RCC 7860 (cell line): ENCODE measurements around the gene PROC.

ENCODE experiments used
- DNase-seq: peaks from one replicate; pipeline ENCODE4 v3.0.0-alpha.2; 2015; ENCODE audit warnings: low spot score
- FAIRE-seq: peaks from 2 replicates; lab custom pipeline; 2012; peaks lifted over from hg19 to GRCh38; lab: Jason Lieb, UNC

PROC gene

DNA sequence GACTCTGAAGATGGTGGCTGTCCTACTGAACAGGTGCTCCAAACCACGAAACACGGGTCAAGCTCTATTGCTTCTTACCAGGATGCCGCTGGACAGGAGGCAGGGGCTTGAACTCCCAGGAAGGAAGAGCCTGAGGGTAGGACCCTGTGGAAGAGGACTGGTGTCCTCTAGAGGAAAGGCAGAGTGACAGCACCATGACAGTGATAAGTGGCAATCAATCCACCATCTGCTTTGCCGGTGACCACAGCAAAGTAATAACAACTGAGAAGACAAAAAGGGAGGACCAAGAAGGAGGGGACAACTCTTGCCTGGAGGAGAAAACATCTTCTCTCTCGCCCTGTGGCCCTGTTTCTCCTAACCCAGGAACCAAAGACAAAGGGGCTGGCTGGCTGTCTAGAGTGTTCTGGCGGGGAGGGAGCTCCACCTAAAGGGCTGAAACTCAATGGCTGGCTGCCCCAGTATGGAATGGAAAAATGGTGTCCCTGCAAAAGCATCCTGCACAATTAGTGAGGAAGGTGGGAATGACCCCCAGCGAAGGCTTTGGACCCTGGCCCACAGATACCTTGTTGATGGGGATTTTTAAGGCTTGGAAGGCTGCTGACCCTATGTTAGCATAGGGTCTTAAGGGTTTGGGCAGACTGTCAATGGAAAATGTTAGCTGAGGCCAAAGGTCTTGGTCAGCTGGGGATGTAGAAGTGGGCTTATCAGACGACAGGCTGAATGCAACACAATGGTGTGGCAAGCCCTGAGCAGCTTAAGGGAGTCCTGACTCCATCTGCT lies 35.4 kb downstream of the PROC start:
- DNase-seq (no peak), FAIRE-seq (no peak)

DNA sequence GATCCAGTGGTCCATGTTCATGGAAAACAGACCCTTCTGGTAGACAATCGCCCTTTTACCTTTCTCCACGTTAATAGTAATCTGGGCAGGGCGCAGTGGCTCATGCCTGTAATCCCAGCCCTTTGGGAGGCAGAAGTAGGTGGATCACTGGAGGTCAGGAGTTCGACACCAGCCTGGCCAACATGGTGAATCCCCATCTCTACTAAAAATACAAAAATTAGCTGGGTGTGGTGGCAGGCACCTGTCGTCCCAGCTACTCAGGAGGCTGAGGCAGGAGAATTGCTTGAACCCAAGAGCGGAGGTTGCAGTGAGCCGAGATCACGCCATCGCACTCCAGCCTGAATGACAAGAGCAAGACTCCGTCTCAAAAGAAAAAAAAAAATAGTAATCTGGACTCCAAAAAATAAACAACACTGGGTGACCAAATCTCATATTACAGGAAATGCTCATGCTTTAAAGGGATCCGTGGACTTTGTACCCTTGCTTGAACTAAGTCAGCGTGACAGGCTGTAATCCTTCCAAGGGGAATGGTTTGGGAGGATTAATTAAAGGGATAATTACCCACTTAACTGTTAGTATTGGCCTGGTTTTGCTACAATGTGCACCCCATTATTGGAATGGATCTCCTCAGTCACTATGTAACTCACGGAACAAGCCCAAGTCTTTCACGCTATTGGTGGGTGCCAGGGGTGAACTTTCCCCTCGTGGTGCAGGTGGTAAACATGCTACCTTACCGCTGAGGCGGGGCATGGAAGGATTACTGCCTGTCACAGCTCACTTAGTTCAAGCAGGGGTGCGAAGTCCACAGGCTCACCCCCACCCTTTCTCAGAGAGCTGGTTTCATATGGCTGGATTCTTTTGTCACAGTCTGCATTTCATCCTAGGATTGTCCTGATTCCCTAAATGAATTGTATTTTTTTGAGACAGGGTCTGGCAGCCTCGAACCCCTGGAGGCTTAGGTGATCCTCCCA lies 36.7 kb downstream of the PROC start:
- DNase-seq (no peak), FAIRE-seq (no peak)

DNA sequence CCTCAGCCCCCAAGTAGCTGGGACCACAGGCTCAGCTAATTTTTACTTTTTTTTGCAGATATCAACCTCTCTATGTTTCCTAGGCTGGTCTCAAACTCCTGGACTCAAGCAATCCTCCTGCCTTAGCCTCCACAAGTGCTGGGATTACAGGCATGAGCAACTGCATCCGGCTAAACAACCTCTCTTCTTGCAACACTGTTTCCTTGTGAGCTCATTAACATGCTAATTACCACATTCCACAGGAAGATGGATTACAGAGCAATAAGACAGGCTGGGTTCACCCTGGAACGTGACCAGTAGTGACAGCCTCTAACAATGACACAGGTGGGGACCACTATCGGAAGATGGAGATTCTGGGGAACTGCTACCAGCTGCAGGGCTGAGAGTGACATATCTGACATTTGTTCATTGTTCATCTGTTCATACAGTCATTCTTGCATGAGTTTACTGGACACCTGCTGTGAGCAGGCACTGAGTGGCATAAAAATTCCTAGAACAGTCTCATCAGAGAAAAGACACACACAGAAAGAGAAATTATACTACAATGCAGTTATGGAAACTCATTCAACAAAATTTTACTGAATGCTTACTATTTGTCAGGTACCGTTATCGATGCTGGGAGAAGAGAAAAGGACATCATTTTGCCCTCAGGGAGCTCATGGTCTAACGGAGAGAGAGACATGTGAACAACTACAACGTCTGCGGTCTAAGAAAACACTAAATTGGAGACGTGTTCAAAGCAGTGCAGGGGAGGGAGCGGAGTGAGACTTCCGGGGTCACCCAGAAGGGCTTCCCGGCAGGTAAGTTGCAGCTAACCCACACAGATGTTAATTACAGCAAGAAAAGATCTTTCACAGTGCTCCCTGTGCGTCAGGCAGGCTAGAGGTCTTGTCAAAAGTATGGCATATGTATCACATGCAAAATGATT lies 37.6 kb downstream of the PROC start:
- no peak for FAIRE-seq
- no peak for DNase-seq

- FAIRE-seq: no peak
- no peak for DNase-seq
Observed at GRCh38 chr2:127456960-127457359, 38.7 kb downstream of the PROC start.

GRCh38 chr2:127462461-127462860 lies 44.2 kb downstream of the PROC start:
- DNase-seq: no peak

GRCh38 chr2:127463155-127463991 lies 45.1 kb downstream of the PROC start:
- DNase-seq (no peak), FAIRE-seq (no peak)

More at GRCh38 chr2:127462461-127462860, 44.2 kb downstream of the PROC start:
- no peak for FAIRE-seq

DNA sequence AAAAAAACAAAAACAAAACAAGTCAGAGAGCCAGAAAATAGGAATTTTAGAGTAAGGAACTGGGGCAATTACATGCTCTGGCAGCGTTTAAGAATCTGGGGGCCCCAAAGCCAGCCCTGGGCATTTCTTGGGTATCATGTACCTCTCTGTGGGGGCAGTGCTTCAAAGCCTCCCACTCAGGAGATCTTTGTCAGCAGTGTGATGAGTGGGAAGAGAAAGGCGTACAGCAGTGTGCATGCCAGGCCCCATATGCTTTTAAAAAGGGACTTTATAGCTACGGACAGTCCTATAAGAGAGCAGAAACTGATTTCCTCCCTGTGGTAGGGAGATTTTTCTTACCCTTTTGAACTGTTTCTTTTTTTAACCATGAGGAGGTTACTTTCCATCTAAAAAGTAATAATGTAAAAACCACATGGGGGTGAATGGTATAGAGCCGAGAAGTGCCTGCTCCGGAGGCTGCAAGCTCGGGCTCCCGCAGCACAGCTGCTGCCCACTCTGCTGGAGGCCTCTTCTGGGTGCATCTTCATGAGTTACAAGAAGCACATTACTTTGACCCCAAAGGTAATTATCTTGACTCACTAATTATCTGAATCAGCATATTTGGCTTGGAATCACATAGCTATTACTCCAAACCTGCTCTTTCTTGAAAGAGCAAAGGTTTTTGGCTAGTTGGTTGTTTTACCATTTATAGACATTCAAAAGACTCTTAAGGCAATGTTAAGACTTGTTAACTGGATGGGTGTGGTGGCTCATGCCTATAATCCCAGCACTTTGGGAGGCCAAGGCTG lies 46.4 kb downstream of the PROC start:
- DNase-seq: no peak
- no peak for FAIRE-seq

- no peak for FAIRE-seq
- no peak for DNase-seq
Observed at GRCh38 chr2:127465258-127465657, 47.0 kb downstream of the PROC start.

GRCh38 chr2:127469051-127469450 lies 50.8 kb downstream of the PROC start:
- DNase-seq (no peak), FAIRE-seq (no peak)

GRCh38 chr2:127469974-127470373 lies 51.7 kb downstream of the PROC start:
- FAIRE-seq (no peak), DNase-seq (no peak)

DNA sequence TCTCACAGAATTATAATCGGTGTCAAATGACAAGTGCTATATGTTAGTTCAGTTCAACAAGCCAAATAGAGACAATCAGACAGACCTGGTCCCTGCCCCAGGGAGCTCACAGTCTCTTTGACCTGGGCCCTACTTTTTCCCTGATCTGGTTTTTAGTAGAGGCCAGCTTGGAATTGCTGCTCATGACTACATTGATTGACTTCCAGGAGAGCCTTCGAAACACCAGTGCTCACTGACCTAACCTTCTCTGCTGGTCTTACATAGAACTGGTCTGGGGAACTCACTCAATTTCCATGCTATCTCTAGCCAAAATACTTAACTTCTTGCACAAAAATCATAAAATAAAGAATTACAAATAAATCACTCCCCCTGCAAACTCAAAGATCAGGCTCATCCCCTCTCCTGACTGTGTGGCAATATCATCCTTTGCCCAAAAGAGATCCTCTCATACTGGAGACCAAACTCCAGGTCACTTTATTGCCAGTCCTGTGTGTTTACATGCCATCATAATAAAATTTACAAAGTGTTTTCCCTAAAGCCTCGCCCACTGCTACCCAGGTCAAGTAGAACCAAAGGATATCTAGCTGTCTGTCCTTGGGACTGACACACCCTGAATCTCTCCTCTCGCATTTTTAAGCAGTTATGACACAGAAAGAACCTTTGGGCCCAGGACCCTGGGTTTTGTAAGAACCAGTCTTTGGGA lies 53.2 kb downstream of the PROC start:
- DNase-seq: no peak

GRCh38 chr2:127472268-127472667 lies 54.0 kb downstream of the PROC start:
- DNase-seq (no peak), FAIRE-seq (no peak)

More for the DNA sequence above, 53.2 kb downstream of the PROC start:
- FAIRE-seq: no peak

DNA sequence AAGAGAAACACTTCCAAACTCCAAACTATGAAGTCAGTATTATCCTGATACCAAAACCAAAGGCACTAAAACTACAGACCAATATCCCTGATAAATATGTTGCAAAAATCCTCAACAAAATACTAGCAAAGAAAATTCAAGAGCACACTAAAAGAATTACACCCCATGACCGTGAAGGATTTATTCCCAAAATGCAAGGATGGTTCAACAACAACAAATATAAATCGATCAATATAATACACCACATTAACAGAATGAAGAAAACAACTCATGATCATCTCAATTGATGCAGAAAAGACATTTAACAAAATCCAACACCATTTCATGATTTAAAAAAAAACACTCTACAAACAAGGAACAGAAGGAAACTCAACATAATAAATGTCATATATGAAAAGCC lies 57.6 kb downstream of the PROC start:
- no peak for FAIRE-seq

More for the DNA sequence above, 57.6 kb downstream of the PROC start:
- no peak for DNase-seq
